ENCODE results near the gene AGBL2.

The AGBL2 gene

GRCh38 chr11:47620836-47621378 lies 94.3 kb downstream of the AGBL2 start:
- DNase-seq (ENCODE audit: low spot score): no peak
- ChIA-PET POLR2A (ENCODE audit: low non-redundant PET) (interaction anchor here (0.7 kb wide), 1 partner anchor 94 kb away, joined by 4 read pairs; the partner anchor contains the start of gene AGBL2), CTCF (interaction anchor here (0.6 kb wide), 1 partner anchor 26 kb away, joined by 3 read pairs; no protein-coding TSS in a partner anchor)
- H3K27ac ChIP-seq: no peak overlapping the region
- TF ChIP-seq, protein P1, sequence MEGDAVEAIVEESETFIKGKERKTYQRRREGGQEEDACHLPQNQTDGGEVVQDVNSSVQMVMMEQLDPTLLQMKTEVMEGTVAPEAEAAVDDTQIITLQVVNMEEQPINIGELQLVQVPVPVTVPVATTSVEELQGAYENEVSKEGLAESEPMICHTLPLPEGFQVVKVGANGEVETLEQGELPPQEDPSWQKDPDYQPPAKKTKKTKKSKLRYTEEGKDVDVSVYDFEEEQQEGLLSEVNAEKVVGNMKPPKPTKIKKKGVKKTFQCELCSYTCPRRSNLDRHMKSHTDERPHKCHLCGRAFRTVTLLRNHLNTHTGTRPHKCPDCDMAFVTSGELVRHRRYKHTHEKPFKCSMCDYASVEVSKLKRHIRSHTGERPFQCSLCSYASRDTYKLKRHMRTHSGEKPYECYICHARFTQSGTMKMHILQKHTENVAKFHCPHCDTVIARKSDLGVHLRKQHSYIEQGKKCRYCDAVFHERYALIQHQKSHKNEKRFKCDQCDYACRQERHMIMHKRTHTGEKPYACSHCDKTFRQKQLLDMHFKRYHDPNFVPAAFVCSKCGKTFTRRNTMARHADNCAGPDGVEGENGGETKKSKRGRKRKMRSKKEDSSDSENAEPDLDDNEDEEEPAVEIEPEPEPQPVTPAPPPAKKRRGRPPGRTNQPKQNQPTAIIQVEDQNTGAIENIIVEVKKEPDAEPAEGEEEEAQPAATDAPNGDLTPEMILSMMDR (conservative IDR thresholded peaks at IDR 0.05; ENCODE audit: low read depth): no peak

GRCh38 chr11:47617417-47617809 lies 97.8 kb downstream of the AGBL2 start:
- no peak for DNase-seq (ENCODE audit: low spot score)
- no peak overlapping the region for H3K27ac ChIP-seq
- ChIA-PET CTCF (interaction anchor here (0.6 to 1.1 kb wide), 3 partner anchors 10 to 23 kb away, joined by 3 to 5 read pairs (median 3); partner anchors contain the start of gene C1QTNF4), POLR2A (ENCODE audit: low non-redundant PET) (no interaction called here)
- TF ChIP-seq, protein P1 (conservative IDR thresholded peaks at IDR 0.05; ENCODE audit: low read depth): peak; percentile 10; the same call in 1 of the 2 replicates

DNA sequence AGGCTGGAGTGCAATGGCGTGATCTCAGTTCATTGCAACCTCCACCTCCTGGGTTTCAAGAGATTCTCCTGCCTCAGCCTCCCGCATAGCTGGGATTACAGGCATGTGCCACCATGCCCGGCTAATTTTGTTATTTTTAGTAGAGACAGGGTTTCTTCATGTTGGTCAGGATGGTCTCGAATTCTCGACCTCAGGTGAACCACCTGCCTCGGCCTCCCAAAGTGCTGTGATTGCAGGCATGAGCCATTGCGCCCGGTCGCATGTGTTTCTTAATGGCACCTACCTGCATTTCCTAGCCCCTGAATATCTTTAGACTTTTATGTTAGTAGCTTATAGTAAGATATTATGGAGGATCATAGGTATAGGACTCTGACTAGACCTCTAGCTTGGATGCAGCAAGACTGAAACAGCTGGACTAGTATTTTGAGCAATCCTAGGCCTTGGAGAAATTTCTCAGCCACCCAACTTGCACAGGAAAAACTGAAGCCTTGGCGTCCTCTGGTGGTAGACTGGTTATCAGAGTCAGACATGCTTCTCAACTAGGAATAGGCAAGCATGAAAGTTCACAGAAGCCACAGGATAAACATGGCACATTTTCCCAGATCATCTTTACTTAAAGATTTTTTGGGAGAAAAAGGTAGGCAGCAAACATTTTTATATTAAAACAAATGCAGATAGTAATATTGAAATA lies 98.3 kb downstream of the AGBL2 start:
- ChIA-PET CTCF (interaction anchor here (0.6 to 1.2 kb wide), 4 partner anchors 10 to 432 kb away, joined by 3 to 5 read pairs (median 4); no protein-coding TSS in a partner anchor), POLR2A (ENCODE audit: low non-redundant PET) (no interaction called here)
- peak; percentile 30 for DNase-seq (ENCODE audit: low spot score)
- TF ChIP-seq, protein P1 (conservative IDR thresholded peaks at IDR 0.05; ENCODE audit: low read depth): peak; percentile 69
- H3K27ac ChIP-seq: no peak overlapping the region

GRCh38 chr11:47615249-47615648 lies 99.9 kb downstream of the AGBL2 start:
- POLR2A ChIA-PET (ENCODE audit: low non-redundant PET): interaction anchor here (0.6 kb wide), 2 partner anchors 11 to 191 kb away, joined by 3 to 5 read pairs; no protein-coding TSS in a partner anchor
- no peak overlapping the region for H3K27ac ChIP-seq
- DNase-seq (ENCODE audit: low spot score): no peak
- TF ChIP-seq, protein P1 (conservative IDR thresholded peaks at IDR 0.05; ENCODE audit: low read depth): no peak
- CTCF ChIA-PET: no interaction called here

- ChIA-PET POLR2A (ENCODE audit: low non-redundant PET) (no interaction called here), CTCF (interaction anchor here (0.7 to 1.0 kb wide), 2 partner anchors 15 to 40 kb away, joined by 4 to 5 read pairs; no protein-coding TSS in a partner anchor)
- TF ChIP-seq, protein P1 (conservative IDR thresholded peaks at IDR 0.05; ENCODE audit: low read depth): no peak
- DNase-seq (ENCODE audit: low spot score): no peak
- no peak overlapping the region for H3K27ac ChIP-seq
These were observed 103.8 kb downstream of the AGBL2 start for GRCh38 chr11:47611348-47611794.

DNA sequence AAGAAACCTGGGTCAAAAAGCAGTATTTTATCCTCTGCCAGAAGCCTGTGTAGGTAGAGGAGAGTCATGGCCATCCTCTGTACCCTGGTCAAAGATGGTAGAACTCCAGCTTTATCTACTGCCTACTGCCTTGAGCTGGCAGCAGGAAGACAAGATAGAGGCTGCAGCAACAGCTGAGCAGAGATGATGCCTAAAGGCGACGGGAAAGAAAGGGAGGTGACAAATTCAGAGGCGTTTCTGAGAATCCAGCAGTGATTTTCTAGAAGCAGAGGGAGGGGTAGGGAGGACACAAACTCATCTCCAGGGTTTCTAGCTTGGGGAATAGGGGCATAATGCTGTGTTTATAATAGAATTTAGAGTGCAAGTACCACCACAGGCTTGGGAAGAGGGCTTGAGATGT lies 105.5 kb downstream of the AGBL2 start:
- TF ChIP-seq, protein P1 (conservative IDR thresholded peaks at IDR 0.05; ENCODE audit: low read depth): no peak
- no peak for DNase-seq (ENCODE audit: low spot score)
- POLR2A ChIA-PET (ENCODE audit: low non-redundant PET): no interaction called here
- CTCF ChIA-PET: no interaction called here
- H3K27ac ChIP-seq: no peak overlapping the region
